ENCODE results near the gene BCAP31.
"Not testable (repeated sequence)": the region's sequence is repeated elsewhere in the genome, so short reads cannot be mapped to it uniquely, and the experiment has no call there.

BCAP31 gene

DNA sequence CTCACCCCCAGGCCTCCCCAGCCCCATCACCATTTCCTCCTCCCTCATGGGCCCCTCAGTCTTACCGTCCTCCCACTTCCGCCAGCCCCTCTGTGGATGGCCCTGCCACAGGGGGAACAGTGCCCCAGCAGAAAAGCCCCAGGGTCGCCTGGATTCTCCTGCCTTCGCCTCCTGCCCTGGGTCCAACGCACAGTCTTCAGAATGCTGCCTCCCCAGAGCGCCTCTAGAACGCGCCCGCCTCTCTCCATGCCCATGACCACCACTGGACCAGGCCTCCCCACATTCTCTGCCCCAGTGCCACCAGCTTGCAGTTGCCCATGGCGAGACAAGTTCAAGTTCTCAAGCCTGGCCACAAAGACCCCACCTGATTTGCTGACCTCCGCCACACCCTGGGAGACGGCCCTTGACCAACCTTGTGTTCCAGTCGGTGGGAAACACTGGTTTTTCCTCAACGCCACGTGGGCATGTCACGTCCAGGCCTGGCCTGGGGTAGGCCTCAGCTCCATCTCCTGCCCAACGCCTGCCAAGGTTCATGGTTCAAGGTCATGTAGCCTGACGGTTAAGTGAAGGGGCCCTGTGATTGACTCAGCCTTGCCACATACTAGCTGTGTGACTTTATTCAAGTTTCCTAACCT lies 39.2 kb upstream of the BCAP31 start:
- no peak for DNase-seq (ENCODE audit: low read depth in 2 of 2)

DNA sequence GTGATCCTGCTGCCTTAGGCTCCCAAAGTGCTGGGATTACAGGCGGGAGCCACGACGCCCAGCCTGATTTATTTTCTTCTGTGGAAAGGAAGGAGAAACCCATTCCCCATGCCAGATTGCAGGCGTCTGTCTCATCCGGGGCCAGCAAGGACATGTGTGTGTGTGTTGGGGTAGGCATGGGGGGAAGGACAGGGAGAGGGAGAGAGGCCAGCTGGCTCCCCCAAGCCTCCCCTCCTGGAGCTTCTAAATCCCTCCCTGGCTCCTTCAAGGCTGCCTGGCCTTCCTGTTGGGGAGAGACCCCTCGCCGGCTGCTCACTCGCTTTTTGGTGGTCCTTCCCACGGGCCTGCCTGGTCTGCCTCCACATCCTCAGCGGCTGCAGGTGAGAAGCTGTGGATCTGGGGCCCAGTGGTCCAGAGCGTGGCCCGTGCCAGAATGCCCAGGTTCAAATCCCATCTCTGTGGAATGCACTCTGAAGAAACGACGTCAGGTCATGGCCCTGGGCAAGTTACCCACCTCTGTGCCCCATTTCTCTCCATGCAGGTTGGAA lies 38.5 kb upstream of the BCAP31 start:
- no peak for DNase-seq (ENCODE audit: low read depth in 2 of 2)

DNA sequence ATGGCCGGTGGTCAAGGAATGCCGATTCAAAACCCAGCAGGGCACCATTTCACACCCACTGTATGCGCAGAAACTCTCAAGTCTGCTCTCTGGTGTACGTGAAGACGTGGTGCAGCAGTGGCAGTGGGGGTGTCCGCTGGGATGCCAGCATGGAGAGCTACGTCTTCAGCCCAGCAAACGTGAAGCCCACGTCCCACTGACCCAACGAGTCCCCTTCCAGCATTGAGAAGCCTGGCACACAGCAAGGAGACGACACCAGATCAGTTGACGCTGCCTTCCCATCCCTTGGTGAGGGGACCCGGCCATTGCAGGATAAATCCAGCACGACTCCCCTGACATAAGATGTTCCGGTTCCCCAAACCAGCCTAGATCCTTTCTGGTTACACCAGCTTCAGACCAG lies 37.7 kb upstream of the BCAP31 start:
- DNase-seq (ENCODE audit: low read depth in 2 of 2) = no peak

- no peak for DNase-seq (ENCODE audit: low read depth in 2 of 2)
These were observed 30.9 kb upstream of the BCAP31 start for GRCh38 chrX:153755136-153755535.

GRCh38 chrX:153750127-153750774 lies 26.1 kb upstream of the BCAP31 start:
- no peak for DNase-seq (ENCODE audit: low read depth in 2 of 2)

- DNase-seq (ENCODE audit: low read depth in 2 of 2) = not testable (repeated sequence)
These were observed 24.8 kb upstream of the BCAP31 start for GRCh38 chrX:153749017-153749416.

- DNase-seq (ENCODE audit: low read depth in 2 of 2) = not testable (repeated sequence)
These were observed 22.8 kb upstream of the BCAP31 start for GRCh38 chrX:153746991-153747390.

DNA sequence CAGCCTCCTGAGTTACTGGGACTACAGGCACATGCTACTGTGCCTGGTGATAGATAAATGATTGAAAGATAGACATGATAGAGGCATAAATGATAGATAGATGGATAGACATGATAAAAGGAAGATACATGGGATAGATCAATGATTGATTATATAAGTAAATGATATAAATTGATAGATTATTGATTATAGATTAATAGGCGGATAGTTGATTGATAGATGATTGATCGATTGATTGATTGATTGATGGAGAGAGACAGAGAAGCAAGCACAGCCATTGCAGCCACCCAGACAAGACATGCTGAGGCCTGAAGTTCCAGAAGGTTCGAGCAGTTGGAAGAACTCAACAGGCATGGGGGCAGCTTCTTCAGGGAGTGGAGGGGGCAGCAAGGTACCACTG lies 22.2 kb upstream of the BCAP31 start:
- no peak for DNase-seq (ENCODE audit: low read depth in 2 of 2)

DNA sequence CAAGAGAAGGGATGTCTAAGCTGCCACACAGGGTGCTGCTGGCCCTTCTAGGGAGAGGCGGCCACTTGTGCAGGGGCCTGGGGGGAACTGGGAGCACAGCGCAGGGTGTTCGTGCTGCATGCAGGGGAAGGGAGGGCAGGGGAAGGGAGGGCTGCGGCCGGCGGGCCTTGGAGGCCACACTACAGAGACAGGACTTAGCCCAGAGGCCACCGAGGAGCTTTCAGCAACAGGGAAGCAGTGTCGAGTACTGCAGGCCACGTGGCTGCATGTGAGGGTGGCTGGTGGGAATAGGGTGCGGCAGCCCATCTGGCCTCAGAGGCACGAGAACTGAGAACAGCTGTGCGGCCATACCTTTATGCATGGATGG lies 20.9 kb upstream of the BCAP31 start:
- DNase-seq (ENCODE audit: low read depth in 2 of 2) = not testable (repeated sequence)

GRCh38 chrX:153744210-153745066 lies 20.3 kb upstream of the BCAP31 start:
- DNase-seq (ENCODE audit: low read depth in 2 of 2) = no peak

- DNase-seq (ENCODE audit: low read depth in 2 of 2) = not testable (repeated sequence)
These were observed 19.5 kb upstream of the BCAP31 start for GRCh38 chrX:153743468-153744209.

DNA sequence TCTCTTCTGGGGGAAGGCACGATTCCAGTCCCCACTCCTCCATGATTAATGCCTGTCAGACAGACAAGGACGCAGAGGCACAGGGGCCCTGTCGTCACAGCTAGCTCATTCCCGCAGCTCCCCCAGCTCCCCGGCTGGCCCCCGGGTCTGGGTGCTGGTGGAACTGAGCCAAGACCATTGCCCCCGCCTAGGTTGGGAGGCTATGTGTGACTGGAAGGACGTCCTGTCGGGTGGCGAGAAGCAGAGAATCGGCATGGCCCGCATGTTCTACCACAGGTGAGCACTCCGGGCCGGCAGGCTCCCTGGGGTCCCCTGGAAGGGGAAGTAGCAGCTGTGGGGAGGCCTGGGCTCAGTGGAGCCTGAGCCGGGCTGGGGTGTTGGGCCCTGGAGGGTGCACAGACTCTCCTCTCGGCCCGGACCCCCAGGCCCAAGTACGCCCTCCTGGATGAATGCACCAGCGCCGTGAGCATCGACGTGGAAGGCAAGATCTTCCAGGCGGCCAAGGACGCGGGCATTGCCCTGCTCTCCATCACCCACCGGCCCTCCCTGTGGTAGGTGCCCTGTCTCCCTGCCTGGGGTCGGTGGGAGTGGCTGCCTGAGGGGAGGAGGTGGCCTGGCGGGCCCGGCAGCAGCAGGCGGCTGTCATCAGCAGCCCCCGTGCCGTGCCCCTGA lies 18.7 kb upstream of the BCAP31 start:
- not testable (repeated sequence) for DNase-seq (ENCODE audit: low read depth in 2 of 2)

- not testable (repeated sequence) for DNase-seq (ENCODE audit: low read depth in 2 of 2)
These were observed 17.9 kb upstream of the BCAP31 start for GRCh38 chrX:153742111-153742510.

DNA sequence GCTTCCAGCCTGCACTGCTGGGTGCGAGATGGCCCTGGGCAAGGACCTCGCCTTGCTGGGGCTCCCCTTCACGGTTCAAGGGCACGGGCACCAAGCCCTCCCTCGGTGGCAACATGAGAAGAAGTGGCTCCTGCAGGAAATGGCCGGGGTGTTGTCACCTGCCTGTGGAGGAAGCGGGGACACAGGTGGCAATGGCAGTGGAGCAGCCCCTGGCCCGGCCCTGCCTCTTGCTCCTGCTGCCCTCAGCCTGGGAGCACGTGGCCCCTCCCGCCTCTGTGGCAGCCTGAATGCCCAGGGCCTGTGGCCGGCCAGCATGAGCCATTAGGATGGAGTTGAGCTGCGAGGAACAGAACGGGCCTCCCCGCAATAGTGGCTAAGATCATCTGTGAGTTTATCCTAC lies 17.3 kb upstream of the BCAP31 start:
- no peak for DNase-seq (ENCODE audit: low read depth in 2 of 2)

- DNase-seq (ENCODE audit: low read depth in 2 of 2) = no peak
These were observed 16.5 kb upstream of the BCAP31 start for GRCh38 chrX:153740631-153741222.

GRCh38 chrX:153739754-153740486 lies 15.7 kb upstream of the BCAP31 start:
- DNase-seq (ENCODE audit: low read depth in 2 of 2) = no peak

DNA sequence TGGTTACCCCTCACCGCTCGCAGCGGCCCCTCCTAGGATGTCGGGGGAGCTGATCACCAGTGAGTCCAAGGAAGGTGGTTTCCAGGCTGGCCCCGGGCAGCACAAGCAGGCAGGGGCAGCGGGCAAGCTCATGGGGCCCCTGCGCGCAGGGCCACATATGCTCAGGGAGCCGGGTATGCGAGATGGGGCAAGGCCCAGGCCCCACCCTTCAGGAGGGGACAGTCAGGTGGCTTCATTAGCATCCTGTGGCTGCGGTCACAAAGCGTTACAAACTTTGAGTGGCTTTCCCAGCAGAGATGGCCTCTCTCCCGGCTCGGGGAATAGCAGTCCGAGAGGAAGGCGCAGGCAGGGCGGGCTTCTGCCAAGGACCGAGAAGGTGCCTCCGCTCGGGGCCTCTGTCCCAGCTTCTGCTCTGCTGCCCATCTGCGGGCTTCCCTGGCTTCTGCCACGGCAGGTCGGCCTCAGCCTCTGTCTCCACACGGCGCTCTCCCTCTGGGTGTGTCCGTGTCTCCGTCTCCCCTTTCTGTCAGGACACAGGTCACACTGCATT lies 13.9 kb upstream of the BCAP31 start:
- no peak for DNase-seq (ENCODE audit: low read depth in 2 of 2)

DNA sequence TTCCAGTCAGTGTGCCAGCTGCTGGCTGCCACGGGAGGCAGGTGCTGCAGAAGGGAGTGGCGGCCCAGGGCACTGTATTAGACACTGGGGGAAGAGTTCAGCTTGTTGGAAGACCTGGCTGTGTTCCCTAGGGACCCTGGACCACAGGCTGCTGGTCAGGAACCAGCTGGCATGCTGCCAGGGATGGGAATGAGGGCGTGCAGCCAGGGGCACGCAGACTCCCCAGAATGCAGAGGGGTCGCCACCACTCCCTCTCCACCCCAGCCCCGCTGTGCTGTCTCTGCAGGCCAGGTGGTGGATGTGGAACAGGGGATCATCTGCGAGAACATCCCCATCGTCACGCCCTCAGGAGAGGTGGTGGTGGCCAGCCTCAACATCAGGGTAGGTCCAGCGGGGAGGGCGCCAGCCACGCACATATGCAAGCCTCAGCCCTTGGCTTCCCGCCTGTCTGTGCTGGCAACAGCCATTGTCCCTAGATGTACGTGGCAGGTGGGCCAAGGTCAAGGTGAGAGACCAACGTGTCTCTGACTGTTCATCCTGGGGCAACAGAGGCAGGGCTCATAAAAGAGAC lies 12.8 kb upstream of the BCAP31 start:
- DNase-seq (ENCODE audit: low read depth in 2 of 2) = no peak

DNA sequence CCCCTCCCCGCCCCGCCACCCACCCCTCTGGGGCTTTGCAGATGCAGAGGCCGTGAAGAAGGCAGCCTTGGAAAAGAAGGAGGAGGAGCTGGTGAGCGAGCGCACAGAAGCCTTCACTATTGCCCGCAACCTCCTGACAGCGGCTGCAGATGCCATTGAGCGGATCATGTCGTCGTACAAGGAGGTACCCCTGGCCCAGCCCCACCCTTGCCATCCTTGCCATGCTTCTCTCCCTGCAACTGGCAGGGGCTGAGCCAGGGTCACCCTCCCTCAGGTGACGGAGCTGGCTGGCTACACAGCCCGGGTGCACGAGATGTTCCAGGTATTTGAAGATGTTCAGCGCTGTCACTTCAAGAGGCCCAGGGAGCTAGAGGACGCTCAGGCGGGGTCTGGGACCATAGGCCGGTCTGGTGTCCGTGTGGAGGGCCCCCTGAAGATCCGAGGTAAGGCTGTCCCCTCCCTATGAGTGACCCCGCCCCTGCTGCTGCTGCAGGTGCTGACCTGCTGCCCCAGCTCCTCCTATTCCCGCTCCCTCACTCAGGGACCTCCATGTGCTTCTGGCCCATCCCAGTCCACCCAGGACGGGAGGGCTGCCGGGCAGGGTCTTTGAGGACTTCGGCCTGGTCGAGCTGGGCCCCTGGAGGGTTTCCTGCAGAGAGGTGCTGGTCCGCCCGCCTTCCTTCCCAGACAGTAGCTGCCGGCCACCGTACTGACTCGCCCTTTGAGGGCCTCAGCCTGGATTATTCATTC lies 12.1 kb upstream of the BCAP31 start:
- DNase-seq (ENCODE audit: low read depth in 2 of 2) = no peak

Measured in stimulated activated CD4-positive, alpha-beta T cell treated with anti-CD3 and anti-CD28 coated beads, Interleukin-15, amount 100 ng/mL, for 48 hours (primary cell).